Measurements from ENCODE around the gene MRPL42. TPM values are rescaled to one million over a fixed set of nuclear protein-coding genes. Genes with fewer than 3 reads are reported as not detected.
A peak's percentile ranks its signal among the peaks of the same experiment; 100 is the strongest.

Gene MRPL42
- total and polyA plus RNA-seq, 2 donors (not counting 1 experiment from before 2014, with no cell fraction given): 68.0 to 87.3 TPM

GRCh38 chr12:93451423-93452158 is 15.7 kb upstream of the MRPL42 start:
- H3K9ac ChIP-seq (ENCODE audit: insufficient read depth, low read length): no peak overlapping the region
- H3K4me1 ChIP-seq (ENCODE audit: control insufficient read depth, extremely low read depth, insufficient read depth, low read length): no peaks in the 10 kb centered on the region
- no peak overlapping the region for H2AFZ ChIP-seq (ENCODE audit: low read length)
- TF ChIP-seq, protein P1, sequence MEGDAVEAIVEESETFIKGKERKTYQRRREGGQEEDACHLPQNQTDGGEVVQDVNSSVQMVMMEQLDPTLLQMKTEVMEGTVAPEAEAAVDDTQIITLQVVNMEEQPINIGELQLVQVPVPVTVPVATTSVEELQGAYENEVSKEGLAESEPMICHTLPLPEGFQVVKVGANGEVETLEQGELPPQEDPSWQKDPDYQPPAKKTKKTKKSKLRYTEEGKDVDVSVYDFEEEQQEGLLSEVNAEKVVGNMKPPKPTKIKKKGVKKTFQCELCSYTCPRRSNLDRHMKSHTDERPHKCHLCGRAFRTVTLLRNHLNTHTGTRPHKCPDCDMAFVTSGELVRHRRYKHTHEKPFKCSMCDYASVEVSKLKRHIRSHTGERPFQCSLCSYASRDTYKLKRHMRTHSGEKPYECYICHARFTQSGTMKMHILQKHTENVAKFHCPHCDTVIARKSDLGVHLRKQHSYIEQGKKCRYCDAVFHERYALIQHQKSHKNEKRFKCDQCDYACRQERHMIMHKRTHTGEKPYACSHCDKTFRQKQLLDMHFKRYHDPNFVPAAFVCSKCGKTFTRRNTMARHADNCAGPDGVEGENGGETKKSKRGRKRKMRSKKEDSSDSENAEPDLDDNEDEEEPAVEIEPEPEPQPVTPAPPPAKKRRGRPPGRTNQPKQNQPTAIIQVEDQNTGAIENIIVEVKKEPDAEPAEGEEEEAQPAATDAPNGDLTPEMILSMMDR (conservative IDR thresholded peaks at IDR 0.05 in 1 of 2, IDR thresholded peaks at IDR 0.05 in 1 of 2; ENCODE audit: low read depth in 1 of 2, low read length in 2 of 2): no peak
- TF ChIP-seq EZH2 (IDR thresholded peaks at IDR 0.05; ENCODE audit: low read length, missing control alignments): no peak
- H3K4me3 ChIP-seq (replicated peaks in 1 of 4; ENCODE audit: control extremely low read depth in 1 of 4, insufficient read depth in 1 of 4, low read depth in 3 of 4, low read length in 4 of 4): no peak overlapping the region
- no peaks in the 10 kb centered on the region for H3K36me3 ChIP-seq (ENCODE audit: control insufficient read depth, insufficient read depth, low read length)
- no peaks in the 10 kb centered on the region for H3K9me3 ChIP-seq (ENCODE audit: control insufficient read depth, insufficient read depth, low read depth, low read length)
- H4K20me1 ChIP-seq (ENCODE audit: control insufficient read depth, extremely low read depth, insufficient read depth, low read length): no peaks in the 10 kb centered on the region
- DNase-seq (ENCODE audit: low read depth in 2 of 2): no peak
- H3K27me3 ChIP-seq (ENCODE audit: control insufficient read depth, insufficient read depth, low read length): no peaks in the 10 kb centered on the region
- H3K27ac ChIP-seq (ENCODE audit: insufficient read depth, low read length): no peak overlapping the region
- H3K4me2 ChIP-seq (ENCODE audit: extremely low read depth, insufficient read depth, low read length): no peak overlapping the region
- no peaks in the 10 kb centered on the region for H3K79me2 ChIP-seq (ENCODE audit: control insufficient read depth, insufficient read depth, low read length)

- H3K4me3 ChIP-seq (replicated peaks in 1 of 4; ENCODE audit: control extremely low read depth in 1 of 4, insufficient read depth in 1 of 4, low read depth in 3 of 4, low read length in 4 of 4): no peak overlapping the region
- H3K4me2 ChIP-seq (ENCODE audit: extremely low read depth, insufficient read depth, low read length): no peak overlapping the region
- H3K79me2 ChIP-seq (ENCODE audit: control insufficient read depth, insufficient read depth, low read length): no peaks in the 10 kb centered on the region
- peak in 1 of 2 donors; percentile 78 for DNase-seq (ENCODE audit: low read depth in 2 of 2)
- no peaks in the 10 kb centered on the region for H3K27me3 ChIP-seq (ENCODE audit: control insufficient read depth, insufficient read depth, low read length)
- TF ChIP-seq, protein P1 (conservative IDR thresholded peaks at IDR 0.05 in 1 of 2, IDR thresholded peaks at IDR 0.05 in 1 of 2; ENCODE audit: low read depth in 1 of 2, low read length in 2 of 2): no peak
- TF ChIP-seq EZH2 (IDR thresholded peaks at IDR 0.05; ENCODE audit: low read length, missing control alignments): no peak
- no peaks in the 10 kb centered on the region for H3K4me1 ChIP-seq (ENCODE audit: control insufficient read depth, extremely low read depth, insufficient read depth, low read length)
- H3K27ac ChIP-seq (ENCODE audit: insufficient read depth, low read length): no peak overlapping the region
- no peaks in the 10 kb centered on the region for H4K20me1 ChIP-seq (ENCODE audit: control insufficient read depth, extremely low read depth, insufficient read depth, low read length)
- H3K9me3 ChIP-seq (ENCODE audit: control insufficient read depth, insufficient read depth, low read depth, low read length): no peaks in the 10 kb centered on the region
- no peak overlapping the region for H2AFZ ChIP-seq (ENCODE audit: low read length)
- H3K36me3 ChIP-seq (ENCODE audit: control insufficient read depth, insufficient read depth, low read length): no peaks in the 10 kb centered on the region
- H3K9ac ChIP-seq (ENCODE audit: insufficient read depth, low read length): no peak overlapping the region
Observed at GRCh38 chr12:93453633-93454032, 13.7 kb upstream of the MRPL42 start.

GRCh38 chr12:93456077-93456476 is 11.2 kb upstream of the MRPL42 start:
- H3K36me3 ChIP-seq (ENCODE audit: control insufficient read depth, insufficient read depth, low read length): no peaks in the 10 kb centered on the region
- no peak overlapping the region for H3K4me2 ChIP-seq (ENCODE audit: extremely low read depth, insufficient read depth, low read length)
- no peaks in the 10 kb centered on the region for H3K4me1 ChIP-seq (ENCODE audit: control insufficient read depth, extremely low read depth, insufficient read depth, low read length)
- no peaks in the 10 kb centered on the region for H3K27me3 ChIP-seq (ENCODE audit: control insufficient read depth, insufficient read depth, low read length)
- no peaks in the 10 kb centered on the region for H3K79me2 ChIP-seq (ENCODE audit: control insufficient read depth, insufficient read depth, low read length)
- H4K20me1 ChIP-seq (ENCODE audit: control insufficient read depth, extremely low read depth, insufficient read depth, low read length): no peaks in the 10 kb centered on the region
- DNase-seq (ENCODE audit: low read depth in 2 of 2): no peak
- no peak overlapping the region for H2AFZ ChIP-seq (ENCODE audit: low read length)
- H3K9ac ChIP-seq (ENCODE audit: insufficient read depth, low read length): no peak overlapping the region
- H3K27ac ChIP-seq (ENCODE audit: insufficient read depth, low read length): no peak overlapping the region
- H3K9me3 ChIP-seq (ENCODE audit: control insufficient read depth, insufficient read depth, low read depth, low read length): no peaks in the 10 kb centered on the region
- H3K4me3 ChIP-seq (replicated peaks in 1 of 4; ENCODE audit: control extremely low read depth in 1 of 4, insufficient read depth in 1 of 4, low read depth in 3 of 4, low read length in 4 of 4): no peak overlapping the region
- TF ChIP-seq, protein P1 (conservative IDR thresholded peaks at IDR 0.05 in 1 of 2, IDR thresholded peaks at IDR 0.05 in 1 of 2; ENCODE audit: low read depth in 1 of 2, low read length in 2 of 2): no peak
- no peak for TF ChIP-seq EZH2 (IDR thresholded peaks at IDR 0.05; ENCODE audit: low read length, missing control alignments)

Measured in fibroblast of lung (primary cell).